GM19240 (cell line): ENCODE results near the gene ATXN10.
"Not testable (repeated sequence)": the region's sequence is repeated elsewhere in the genome, so short reads cannot be mapped to it uniquely, and the experiment has no call there.

Source experiments
- DNase-seq: peaks from one replicate; pipeline ENCODE4 v3.0.0; 2011; ENCODE audit warnings: low spot score; ENCODE audit not compliant: insufficient read length

Gene ATXN10

DNA sequence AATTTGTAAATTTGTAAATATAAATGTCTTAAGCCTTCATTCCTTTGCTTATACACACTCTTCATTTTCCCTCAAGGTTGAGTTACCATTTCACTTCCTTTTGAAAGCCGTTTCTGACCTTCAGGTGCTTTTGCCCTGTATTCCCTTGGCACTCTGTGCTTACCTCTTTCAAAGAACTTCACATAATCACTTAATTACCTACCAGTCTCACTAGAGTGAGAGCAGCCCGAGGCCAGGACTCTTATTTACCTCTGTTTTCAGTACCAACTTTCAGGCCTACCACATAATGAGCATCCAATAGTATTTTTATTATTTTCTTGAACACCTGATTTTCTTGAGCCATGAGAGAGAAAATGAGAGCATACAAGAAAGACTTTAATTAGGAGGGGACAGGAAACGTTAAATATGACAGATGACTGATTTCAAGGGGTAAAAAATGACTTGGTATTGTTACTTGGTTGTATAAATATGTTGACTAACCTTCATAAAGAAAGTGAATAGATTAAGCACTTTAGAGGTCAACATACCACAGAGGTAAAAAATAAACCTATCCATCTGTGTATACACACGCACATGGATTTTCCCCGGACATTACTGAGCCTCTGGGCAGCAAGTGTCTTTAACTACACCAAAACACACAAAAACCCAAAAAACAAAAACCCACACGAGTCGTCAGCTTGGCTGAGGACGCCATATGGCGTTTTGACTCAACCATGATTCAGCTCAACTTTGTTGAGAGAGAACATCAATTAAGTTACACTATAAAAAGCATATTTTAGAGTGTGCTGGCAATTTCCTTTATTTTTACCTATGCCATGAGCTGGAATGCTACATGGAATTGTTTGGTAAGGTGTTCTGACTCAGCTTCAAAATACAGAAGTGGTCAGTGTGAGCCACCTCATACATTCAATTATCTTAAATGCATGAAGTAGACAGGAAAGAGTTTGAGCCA is 7.6 kb downstream of the ATXN10 start:
- DNase-seq = no peak

DNA sequence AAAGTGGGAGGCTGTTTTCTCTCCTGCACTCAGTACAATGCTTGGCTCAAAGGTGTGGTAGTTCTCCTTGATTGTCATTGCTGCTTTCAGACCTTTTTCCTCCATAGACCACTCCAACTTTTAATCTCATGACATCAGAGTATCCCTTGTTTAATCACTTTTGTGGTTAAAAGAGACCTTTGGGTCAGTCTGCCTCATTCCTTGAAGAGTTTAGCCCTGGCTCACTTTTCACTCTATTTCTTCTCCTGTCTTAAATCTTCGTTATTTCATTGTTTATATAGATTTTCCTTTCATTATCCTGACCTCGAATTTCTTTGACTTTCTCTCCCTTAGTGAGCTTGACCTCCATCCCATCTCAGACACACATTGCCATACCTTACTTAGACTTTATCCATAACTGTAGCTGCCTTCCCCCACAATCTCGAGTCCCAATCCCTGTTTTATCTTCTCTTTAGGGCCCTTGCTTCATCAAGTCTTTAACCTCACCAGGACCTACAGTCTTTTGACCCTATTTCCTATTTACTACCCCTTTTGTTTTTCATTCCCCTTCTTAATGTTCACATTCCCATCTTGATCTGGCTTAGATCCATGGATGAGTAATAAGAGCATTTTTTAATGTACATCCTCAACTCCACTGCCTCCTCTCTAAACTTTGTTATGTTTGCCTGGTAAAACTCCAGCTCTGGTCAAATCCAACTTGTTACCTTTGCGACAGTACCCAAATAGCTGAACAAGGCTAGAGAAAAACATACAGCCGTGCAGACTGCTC is 9.5 kb downstream of the ATXN10 start:
- DNase-seq = no peak

DNA sequence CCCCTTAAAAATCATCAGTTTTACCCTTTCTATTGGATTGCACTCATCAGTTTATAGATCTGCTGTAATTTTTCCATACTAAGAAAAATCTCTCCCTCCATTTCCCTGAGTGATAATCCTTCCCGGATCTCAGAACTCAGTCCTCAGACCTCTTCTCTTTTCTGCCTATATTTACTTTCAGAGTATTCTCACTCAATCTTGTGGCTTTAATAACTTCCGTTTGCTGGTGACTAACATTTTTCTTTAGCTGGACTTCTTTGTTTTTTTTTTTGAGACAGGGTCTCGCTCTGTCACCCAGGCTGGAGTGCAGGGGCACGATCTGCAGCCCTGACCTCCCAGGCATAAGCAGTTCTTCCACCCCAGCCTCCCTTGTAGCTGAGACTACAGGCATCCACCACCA is 10.4 kb downstream of the ATXN10 start:
- DNase-seq = no peak

- not testable (repeated sequence) for DNase-seq
Observed at GRCh38 chr22:45682773-45683172, 11.1 kb downstream of the ATXN10 start.

- no peak for DNase-seq
Observed at GRCh38 chr22:45683248-45683647, 11.6 kb downstream of the ATXN10 start.

GRCh38 chr22:45683680-45684079 is 12.0 kb downstream of the ATXN10 start:
- DNase-seq = no peak

DNA sequence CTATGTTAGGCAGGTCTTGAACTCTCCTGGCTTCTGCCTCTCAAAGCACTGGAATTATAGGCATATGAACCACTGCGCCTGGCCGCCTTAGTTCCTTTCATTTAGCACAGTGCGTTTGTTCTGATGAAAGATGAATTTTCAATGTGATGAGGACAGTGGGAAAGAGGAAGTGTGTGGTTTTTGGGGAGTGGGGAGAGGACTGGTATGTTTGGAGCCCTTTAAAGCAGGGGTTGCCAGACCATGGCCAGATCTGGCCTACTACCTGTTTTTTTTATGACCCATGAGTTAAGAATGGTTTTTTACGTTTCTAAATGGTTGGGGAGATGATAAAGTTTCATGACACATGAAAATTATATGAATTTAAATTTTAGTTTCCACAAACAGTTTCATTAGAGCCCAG is 12.5 kb downstream of the ATXN10 start:
- no peak for DNase-seq

GRCh38 chr22:45684752-45685574 is 13.3 kb downstream of the ATXN10 start:
- no peak for DNase-seq

GRCh38 chr22:45686004-45686403 is 14.4 kb downstream of the ATXN10 start:
- DNase-seq = no peak

GRCh38 chr22:45686836-45687235 is 15.2 kb downstream of the ATXN10 start:
- DNase-seq = no peak

DNA sequence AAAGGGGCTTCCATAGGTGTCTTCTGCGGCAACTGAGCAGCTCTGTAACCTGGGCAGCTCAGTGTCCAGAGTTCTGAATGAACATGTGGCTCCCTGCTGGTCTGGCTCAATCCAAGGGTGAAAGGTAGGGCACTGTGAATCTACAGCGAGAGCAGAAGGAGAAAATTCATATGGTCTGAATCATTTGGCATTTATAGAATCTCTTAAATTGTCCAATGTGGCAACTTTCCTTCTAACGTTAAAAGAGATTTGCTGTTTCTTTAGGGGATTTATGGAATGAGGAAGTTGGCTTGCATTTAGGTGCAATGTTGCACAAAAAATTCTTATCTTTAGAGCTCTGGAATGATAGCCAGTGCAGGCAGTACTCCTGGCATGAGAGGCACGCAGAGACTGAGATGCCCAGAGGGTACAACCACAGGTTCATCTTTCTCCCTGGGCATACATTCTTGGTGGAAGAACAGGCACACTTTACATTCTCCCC is 17.0 kb downstream of the ATXN10 start:
- DNase-seq = no peak

GRCh38 chr22:45689211-45689610 is 17.6 kb downstream of the ATXN10 start:
- no peak for DNase-seq

GRCh38 chr22:45690008-45690407 is 18.4 kb downstream of the ATXN10 start:
- DNase-seq = no peak

GRCh38 chr22:45692549-45692948 is 20.9 kb downstream of the ATXN10 start:
- no peak for DNase-seq

DNA sequence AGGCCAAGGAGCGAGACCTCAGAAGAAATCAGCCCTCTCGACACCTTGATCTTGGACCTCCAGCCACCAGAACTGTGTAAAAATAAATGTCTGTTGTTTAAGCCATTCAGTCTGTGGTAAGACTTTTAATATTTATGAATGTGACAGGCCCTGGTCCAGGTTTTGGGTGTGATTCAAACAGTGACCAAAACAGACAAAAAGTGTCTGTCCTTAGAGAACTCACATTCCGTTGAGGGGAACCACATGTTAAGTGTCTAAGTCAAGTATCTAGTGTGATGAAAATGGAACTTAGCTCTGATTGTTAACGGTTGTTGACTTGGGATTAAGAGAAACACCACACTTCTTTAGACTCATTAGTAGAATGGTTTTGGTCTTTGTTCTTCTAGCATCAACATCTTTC is 22.2 kb downstream of the ATXN10 start:
- no peak for DNase-seq

DNA sequence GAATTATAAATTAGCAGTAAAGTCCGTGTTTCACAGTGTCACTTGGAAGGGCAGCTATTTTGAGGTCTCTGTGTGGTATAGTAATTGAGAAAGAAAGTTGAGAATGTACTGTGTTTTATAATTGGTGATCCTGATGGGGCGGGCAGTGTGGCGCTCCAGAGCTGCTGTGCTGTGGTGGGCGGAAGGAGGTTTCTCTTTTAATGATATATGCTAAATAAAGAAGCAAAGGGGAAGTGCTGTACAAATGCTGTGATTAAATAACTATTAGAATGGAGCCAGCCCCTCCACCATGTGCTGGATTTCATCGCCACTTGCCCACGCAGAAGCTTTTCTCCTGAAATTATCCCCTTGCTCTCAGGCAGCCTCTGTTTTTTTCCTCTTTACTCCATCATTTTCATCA is 24.6 kb downstream of the ATXN10 start:
- no peak for DNase-seq

DNA sequence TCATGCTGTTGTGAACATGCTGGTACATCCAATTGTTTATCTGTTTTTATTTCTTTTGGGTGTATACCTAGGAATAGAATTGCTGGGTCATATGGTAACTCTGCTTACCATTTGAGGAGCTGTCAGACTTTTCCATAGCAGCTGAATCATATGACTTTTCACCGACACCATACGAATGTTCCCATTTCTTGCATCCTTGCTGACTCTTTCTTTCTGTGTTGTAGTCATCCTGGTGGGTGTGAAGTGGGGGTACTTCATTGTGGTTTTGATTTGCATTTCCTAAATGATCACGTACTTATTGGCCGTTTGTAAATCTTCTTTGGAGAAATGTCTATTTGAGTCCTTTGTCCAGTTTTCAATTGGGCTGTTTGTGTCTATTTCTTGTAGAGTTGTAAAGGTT is 26.5 kb downstream of the ATXN10 start:
- DNase-seq = no peak

GRCh38 chr22:45702981-45703380 is 31.3 kb downstream of the ATXN10 start:
- DNase-seq = no peak

DNA sequence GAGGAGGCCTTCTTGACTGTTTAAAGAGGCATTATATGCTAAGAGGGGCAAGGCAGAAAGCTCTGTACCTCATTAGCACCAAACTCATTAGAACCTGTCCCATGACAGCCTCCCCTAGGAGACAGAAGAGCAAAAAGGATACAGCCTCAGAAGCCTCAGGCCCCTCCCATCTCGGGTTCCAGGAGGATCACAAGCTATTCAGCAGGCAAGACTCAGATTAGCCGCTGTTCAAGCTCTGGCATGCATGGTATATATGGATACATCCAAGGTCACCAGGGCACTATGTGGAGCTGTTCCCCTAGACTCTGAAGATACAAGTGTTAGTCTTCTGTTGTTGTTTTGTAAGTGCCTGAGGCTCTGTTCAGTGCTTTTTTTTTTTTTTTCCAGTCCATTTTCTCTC is 32.1 kb downstream of the ATXN10 start:
- DNase-seq = no peak

GRCh38 chr22:45704648-45705047 is 33.0 kb downstream of the ATXN10 start:
- DNase-seq = no peak

DNA sequence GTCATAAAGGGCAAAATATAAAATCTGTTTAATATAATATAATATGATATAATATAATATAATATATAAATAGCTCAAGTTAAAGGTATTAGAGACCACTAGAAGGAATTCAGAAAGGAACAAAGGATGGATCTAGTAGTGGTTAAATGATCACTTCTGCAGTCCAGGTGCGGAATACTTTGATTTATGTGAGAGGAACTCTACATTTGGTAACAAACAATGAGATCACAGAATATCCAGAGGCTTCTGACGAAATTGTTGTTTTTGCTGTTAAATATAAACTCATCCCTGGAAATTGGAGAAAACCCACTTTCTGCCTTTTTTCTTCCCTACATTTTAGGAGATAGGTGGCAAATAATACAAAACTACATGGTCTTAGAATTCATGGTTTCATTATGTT is 36.0 kb downstream of the ATXN10 start:
- DNase-seq = no peak

- DNase-seq = no peak
Observed at GRCh38 chr22:45708145-45708544, 36.5 kb downstream of the ATXN10 start.
